ENCODE results near the gene RASA2. TPM values are rescaled to one million over a fixed set of nuclear protein-coding genes. Genes with fewer than 3 reads are reported as not detected.

The RASA2 gene
- total RNA-seq, 4 donors from 2014 or later = 10.6 to 15.5 (median 14.8) TPM

DNA sequence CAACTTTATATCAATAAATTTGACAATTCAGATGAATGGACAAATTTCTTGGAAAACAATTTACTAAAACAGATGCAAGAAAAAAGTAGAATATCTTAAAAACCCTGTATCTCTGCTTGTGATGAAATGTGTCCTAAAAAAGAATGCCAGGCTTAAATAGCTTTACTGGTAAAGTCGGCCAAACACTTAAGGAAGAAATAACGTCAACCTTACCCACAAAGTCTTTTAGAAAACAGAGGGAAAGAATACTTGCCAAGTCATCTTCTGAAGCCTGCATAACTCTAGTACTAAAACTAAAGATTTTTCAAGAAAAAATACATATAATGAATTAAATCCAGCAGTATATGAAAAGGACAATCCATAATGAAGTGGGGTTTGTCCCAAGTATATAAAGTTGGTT lies 111.1 kb downstream of the RASA2 start:
- Histone ChIP-seq H3K36me3 (peaks cover 0 to 55% of the 10 kb centered on the region in 2 donors), H3K27ac (no peak overlapping the region), H3K9me3 (peaks cover 0 to 21% (median 0%) of the 10 kb centered on the region in 3 donors), H3K4me1 (no peaks in the 10 kb centered on the region), H3K4me3 (no peak overlapping the region), H3K27me3 (no peaks in the 10 kb centered on the region)
- no peak for ATAC-seq
- TF ChIP-seq POLR2A (IDR thresholded peaks at IDR 0.05) (no peak), POLR2AphosphoS5 (IDR thresholded peaks at IDR 0.05) (no peak), EP300 (IDR thresholded peaks at IDR 0.05) (no peak)
- TF ChIP-seq, protein P1, sequence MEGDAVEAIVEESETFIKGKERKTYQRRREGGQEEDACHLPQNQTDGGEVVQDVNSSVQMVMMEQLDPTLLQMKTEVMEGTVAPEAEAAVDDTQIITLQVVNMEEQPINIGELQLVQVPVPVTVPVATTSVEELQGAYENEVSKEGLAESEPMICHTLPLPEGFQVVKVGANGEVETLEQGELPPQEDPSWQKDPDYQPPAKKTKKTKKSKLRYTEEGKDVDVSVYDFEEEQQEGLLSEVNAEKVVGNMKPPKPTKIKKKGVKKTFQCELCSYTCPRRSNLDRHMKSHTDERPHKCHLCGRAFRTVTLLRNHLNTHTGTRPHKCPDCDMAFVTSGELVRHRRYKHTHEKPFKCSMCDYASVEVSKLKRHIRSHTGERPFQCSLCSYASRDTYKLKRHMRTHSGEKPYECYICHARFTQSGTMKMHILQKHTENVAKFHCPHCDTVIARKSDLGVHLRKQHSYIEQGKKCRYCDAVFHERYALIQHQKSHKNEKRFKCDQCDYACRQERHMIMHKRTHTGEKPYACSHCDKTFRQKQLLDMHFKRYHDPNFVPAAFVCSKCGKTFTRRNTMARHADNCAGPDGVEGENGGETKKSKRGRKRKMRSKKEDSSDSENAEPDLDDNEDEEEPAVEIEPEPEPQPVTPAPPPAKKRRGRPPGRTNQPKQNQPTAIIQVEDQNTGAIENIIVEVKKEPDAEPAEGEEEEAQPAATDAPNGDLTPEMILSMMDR (IDR thresholded peaks at IDR 0.05) = no peak
- WGBS, 2 donors (ENCODE audit: low coverage in 1 of 2) = 65 to 81% methylated on average over 2 of the region's 2 CpGs

DNA sequence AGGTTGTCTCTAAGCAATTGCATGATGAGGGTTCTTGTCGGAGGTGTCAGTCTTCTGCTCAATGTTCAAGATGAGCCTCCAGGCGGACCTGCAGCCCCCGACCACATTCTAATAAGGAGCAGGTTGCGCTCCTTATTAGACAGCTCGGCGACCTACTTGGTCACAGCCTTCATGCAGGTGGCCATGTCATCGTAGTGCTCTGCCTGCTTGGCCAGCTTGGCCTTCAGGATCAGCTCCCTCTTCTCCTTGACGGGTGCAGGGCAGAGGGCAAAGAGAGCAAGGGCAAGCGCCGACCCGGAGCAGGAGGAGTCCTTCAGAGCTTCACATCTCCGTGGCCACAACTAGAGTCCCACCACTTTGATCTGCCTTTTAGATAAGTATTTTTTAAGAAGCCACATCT lies 113.5 kb downstream of the RASA2 start:
- Histone ChIP-seq H3K27ac (no peak overlapping the region), H3K9me3 (peaks cover 0 to 21% (median 0%) of the 10 kb centered on the region in 3 donors), H3K36me3 (peaks cover 0 to 45% of the 10 kb centered on the region in 2 donors), H3K27me3 (no peaks in the 10 kb centered on the region), H3K4me3 (no peak overlapping the region), H3K4me1 (no peaks in the 10 kb centered on the region)
- WGBS, 2 donors (ENCODE audit: low coverage in 1 of 2) = 89 to 100% methylated on average over 1 to 9 of the region's 12 CpGs
- no peak for ATAC-seq
- TF ChIP-seq EP300 (IDR thresholded peaks at IDR 0.05) (no peak), POLR2A (IDR thresholded peaks at IDR 0.05) (no peak), POLR2AphosphoS5 (IDR thresholded peaks at IDR 0.05) (no peak)
- TF ChIP-seq, protein P1 (IDR thresholded peaks at IDR 0.05) = no peak

- Histone ChIP-seq H3K27ac (no peak overlapping the region), H3K4me1 (no peaks in the 10 kb centered on the region), H3K36me3 (peaks cover 0 to 29% of the 10 kb centered on the region in 2 donors), H3K27me3 (no peaks in the 10 kb centered on the region), H3K9me3 (peaks cover 0 to 21% (median 0%) of the 10 kb centered on the region in 3 donors), H3K4me3 (no peak overlapping the region)
- ATAC-seq = no peak
- 55 to 79% methylated on average over 4 of the region's 4 CpGs for WGBS, 2 donors (ENCODE audit: low coverage in 1 of 2)
- TF ChIP-seq, protein P1 (IDR thresholded peaks at IDR 0.05) = no peak
- TF ChIP-seq POLR2AphosphoS5 (IDR thresholded peaks at IDR 0.05) = no peak
- TF ChIP-seq POLR2A (IDR thresholded peaks at IDR 0.05) = no peak
- no peak for TF ChIP-seq EP300 (IDR thresholded peaks at IDR 0.05)
Measured at GRCh38 chr3:141602706-141603105, 115.9 kb downstream of the RASA2 start.

GRCh38 chr3:141603473-141604035 lies 116.7 kb downstream of the RASA2 start:
- H3K4me3 ChIP-seq = no peak overlapping the region
- 91 to 100% methylated on average over 1 to 3 of the region's 3 CpGs for WGBS, 2 donors (ENCODE audit: low coverage in 1 of 2)
- no peaks in the 10 kb centered on the region for H3K4me1 ChIP-seq
- peaks cover 0 to 36% of the 10 kb centered on the region in 2 donors for H3K36me3 ChIP-seq
- no peak overlapping the region for H3K27ac ChIP-seq
- ATAC-seq = no peak
- no peaks in the 10 kb centered on the region for H3K27me3 ChIP-seq
- TF ChIP-seq POLR2A (IDR thresholded peaks at IDR 0.05) (no peak), EP300 (IDR thresholded peaks at IDR 0.05) (no peak), POLR2AphosphoS5 (IDR thresholded peaks at IDR 0.05) (no peak)
- TF ChIP-seq, protein P1 (IDR thresholded peaks at IDR 0.05) = no peak
- H3K9me3 ChIP-seq = peaks cover 0 to 21% (median 0%) of the 10 kb centered on the region in 3 donors

- Histone ChIP-seq H3K36me3 (peaks cover 0 to 36% of the 10 kb centered on the region in 2 donors), H3K4me3 (no peak overlapping the region)
Measured at GRCh38 chr3:141605883-141606282, 119.1 kb downstream of the RASA2 start.

More at GRCh38 chr3:141605883-141606282, 119.1 kb downstream of the RASA2 start:
- WGBS, 2 donors (ENCODE audit: low coverage in 1 of 2) = 69 to 79% methylated on average over 2 of the region's 2 CpGs
- ATAC-seq = no peak
- Histone ChIP-seq H3K27me3 (no peaks in the 10 kb centered on the region), H3K9me3 (peaks cover 0 to 15% (median 0%) of the 10 kb centered on the region in 3 donors), H3K27ac (no peak overlapping the region), H3K4me1 (peaks cover 0 to 3% (median 0%) of the 10 kb centered on the region in 3 donors)
- no peak for TF ChIP-seq EP300 (IDR thresholded peaks at IDR 0.05)
- no peak for TF ChIP-seq POLR2AphosphoS5 (IDR thresholded peaks at IDR 0.05)
- no peak for TF ChIP-seq POLR2A (IDR thresholded peaks at IDR 0.05)
- TF ChIP-seq, protein P1 (IDR thresholded peaks at IDR 0.05) = no peak
